ENCODE measurements around the gene OARD1. TPM values are rescaled to one million over a fixed set of nuclear protein-coding genes. Genes with fewer than 3 reads are reported as not detected.

Gene OARD1
- total RNA-seq, 3 donors from 2014 or later = 23.0 to 37.4 (median 23.7) TPM

- Histone ChIP-seq H3K4me1 (ENCODE audit: low read depth) (no peaks in the 10 kb centered on the region), H3K36me3 (ENCODE audit: low read depth) (no peaks in the 10 kb centered on the region), H3K9me3 (no peaks in the 10 kb centered on the region), H3K4me3 (no peak overlapping the region)
- no peak for ATAC-seq
- no peak for TF ChIP-seq CTCF (IDR thresholded peaks at IDR 0.05)
- no peak for DNase-seq
- intact Hi-C loops (cut with DNase I, micrococcal nuclease) = no loop called here
Observed at GRCh38 chr6:41051873-41052272, 20.3 kb downstream of the OARD1 start.

DNA sequence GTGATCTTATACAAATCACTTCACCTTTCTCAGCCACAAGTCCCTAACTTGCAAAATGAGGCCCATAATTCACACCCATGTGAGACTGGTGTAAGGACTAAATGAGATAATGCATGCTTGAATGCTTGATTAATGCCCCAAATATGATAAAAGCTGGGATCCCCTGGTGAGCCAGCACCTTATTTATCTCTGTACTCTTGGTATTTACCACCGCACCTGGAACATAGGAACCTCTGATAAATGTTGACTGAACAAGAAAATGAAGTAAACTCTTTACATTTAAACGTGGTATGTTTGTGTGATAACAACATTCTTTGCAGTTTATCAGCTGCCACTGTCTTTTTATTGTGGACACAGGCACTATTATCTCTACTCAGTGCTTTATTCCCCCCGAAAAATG is 21.6 kb downstream of the OARD1 start:
- Histone ChIP-seq H3K4me3 (no peak overlapping the region), H3K9me3 (no peaks in the 10 kb centered on the region), H3K36me3 (ENCODE audit: low read depth) (no peaks in the 10 kb centered on the region), H3K4me1 (ENCODE audit: low read depth) (no peaks in the 10 kb centered on the region)
- ATAC-seq (no peak), DNase-seq (no peak)
- intact Hi-C loops (cut with DNase I, micrococcal nuclease) = no loop called here
- no peak for TF ChIP-seq CTCF (IDR thresholded peaks at IDR 0.05)

- DNase-seq (no peak), ATAC-seq (no peak)
- Histone ChIP-seq H3K36me3 (ENCODE audit: low read depth) (no peaks in the 10 kb centered on the region), H3K9me3 (no peaks in the 10 kb centered on the region), H3K4me1 (ENCODE audit: low read depth) (no peaks in the 10 kb centered on the region), H3K4me3 (no peak overlapping the region)
- intact Hi-C loops (cut with DNase I, micrococcal nuclease) = no loop called here
- TF ChIP-seq CTCF (IDR thresholded peaks at IDR 0.05) = no peak
Observed at GRCh38 chr6:41049955-41050354, 22.2 kb downstream of the OARD1 start.

DNA sequence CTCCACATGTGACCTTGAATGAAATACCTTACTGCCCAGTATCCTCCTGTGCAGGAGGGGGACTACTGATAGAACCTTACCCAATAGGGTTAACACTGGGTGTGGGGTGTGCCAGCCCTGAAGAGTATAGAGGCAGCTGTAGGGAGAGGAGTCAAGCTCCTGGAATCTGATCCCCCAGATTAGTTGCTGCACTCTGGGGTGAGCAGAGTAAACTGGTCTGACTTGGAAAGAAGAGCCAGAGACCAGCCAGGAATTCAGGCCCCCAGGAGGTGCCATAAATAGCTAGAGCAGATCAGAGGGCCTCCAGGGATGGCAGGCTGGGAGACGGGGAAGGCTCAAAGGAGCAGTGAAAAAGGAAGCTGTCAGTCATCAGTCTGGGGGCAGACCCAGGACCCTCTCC is 22.6 kb downstream of the OARD1 start:
- Histone ChIP-seq H3K4me3 (no peak overlapping the region), H3K36me3 (ENCODE audit: low read depth) (no peaks in the 10 kb centered on the region), H3K4me1 (ENCODE audit: low read depth) (no peaks in the 10 kb centered on the region), H3K9me3 (no peaks in the 10 kb centered on the region)
- ATAC-seq (no peak), DNase-seq (no peak)
- TF ChIP-seq CTCF (IDR thresholded peaks at IDR 0.05) = no peak
- intact Hi-C loops (cut with DNase I, micrococcal nuclease) = no loop called here

DNA sequence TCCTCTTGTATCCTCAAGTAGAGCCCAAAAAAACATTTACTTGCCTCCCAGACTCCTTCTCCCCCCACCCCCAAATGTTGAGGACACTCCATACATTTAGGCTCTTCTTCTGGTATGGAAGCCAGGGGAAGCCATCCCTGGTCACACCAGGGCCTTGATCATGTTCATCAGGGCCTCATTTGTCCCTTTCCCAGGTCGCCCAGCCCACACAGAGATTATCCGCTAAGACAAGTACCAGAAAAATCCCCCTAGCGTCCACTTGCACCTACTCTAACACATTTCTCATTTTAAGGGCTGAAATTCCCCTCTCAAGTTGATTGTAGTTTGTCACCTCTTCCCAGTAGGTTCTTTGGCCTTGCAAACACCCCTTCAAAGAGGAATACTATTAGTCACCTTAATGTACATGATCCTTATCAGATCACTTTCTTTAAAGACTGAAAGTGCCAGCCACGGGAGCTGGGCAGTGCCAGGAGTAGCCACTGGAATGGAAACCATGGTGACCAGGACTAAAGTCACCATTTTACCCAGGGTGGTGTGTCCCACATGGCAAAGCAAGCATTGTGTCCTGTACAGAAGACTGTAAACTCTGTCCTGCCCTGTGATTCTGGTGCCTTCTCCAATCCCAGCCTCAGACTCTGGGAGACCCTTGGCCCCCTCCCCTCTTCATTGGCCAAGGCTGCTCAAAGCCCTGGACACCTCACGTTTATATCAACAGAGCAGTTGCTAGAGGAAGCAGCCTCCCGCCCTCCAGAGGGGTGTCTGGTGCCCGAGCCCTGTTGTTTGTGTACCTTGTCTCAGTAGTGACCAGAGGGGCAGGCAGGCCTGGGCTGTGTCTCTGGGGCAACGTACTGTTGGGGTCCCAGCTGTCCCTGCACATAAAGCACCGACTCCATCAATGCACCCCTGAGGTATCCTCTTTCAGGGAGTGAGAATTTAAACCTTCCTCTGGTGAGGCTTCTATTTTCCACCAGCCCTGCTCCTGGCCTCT is 24.1 kb downstream of the OARD1 start:
- Histone ChIP-seq H3K4me1 (ENCODE audit: low read depth) (no peaks in the 10 kb centered on the region), H3K9me3 (no peaks in the 10 kb centered on the region), H3K4me3 (no peak overlapping the region), H3K36me3 (ENCODE audit: low read depth) (no peaks in the 10 kb centered on the region)
- DNase-seq = no peak
- intact Hi-C loops (cut with DNase I, micrococcal nuclease) = no loop called here
- ATAC-seq = no peak
- TF ChIP-seq CTCF (IDR thresholded peaks at IDR 0.05) = no peak
